ENCODE results near the gene FBXO46.

FBXO46 gene

GRCh38 chr19:45768655-45768983, 37.9 kb upstream of the FBXO46 start (continued):
- TF ChIP-seq POU6F1 (CRISPR knock-in tag; IDR thresholded peaks at IDR 0.05; ENCODE audit: borderline replicate concordance, low read depth): no peak

DNA sequence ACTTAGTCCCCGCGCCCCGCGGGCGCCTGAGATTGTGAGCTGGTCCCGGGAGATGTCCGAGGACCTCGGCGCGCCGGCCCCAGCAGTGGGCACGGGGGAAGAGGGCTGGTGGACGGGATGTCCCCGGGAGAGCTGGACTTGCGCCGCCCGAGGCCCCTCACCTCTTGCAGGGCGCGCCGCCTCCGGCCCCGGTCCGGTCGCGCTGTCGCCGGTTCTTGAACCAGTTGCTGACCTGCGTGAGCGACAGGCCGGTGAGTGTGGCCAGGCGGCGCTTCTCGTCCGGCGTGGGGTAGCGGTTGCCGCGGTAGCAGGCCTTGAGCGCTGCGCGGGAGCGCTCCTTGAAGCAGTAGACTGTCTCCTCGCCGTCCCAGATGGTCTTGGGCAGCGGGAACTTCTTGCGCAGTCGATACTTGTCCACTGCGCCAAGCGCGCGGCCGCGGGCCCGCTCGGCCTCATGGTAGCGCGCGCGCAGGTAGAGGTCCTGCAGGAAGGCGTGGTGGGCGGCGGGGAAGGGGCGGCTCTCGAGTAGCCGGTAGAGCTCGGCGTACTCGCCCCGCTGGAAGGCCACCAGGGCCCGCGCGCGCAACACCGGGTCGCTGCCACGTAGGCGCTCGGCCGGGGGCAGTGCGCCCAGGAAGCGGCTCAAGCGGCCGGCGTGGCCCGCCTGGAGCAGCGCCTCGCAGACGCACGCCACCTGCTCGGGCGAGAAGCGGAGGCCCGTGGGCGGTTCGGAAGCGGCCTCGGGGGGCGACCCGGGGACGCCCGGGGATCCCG, 37.4 kb upstream of the FBXO46 start:
- TF ChIP-seq CSRNP3 (CRISPR knock-in tag; IDR thresholded peaks at IDR 0.05) (no peak), ZC3H10 (CRISPR knock-in tag; IDR thresholded peaks at IDR 0.05) (no peak)
- TF ChIP-seq, protein P1, sequence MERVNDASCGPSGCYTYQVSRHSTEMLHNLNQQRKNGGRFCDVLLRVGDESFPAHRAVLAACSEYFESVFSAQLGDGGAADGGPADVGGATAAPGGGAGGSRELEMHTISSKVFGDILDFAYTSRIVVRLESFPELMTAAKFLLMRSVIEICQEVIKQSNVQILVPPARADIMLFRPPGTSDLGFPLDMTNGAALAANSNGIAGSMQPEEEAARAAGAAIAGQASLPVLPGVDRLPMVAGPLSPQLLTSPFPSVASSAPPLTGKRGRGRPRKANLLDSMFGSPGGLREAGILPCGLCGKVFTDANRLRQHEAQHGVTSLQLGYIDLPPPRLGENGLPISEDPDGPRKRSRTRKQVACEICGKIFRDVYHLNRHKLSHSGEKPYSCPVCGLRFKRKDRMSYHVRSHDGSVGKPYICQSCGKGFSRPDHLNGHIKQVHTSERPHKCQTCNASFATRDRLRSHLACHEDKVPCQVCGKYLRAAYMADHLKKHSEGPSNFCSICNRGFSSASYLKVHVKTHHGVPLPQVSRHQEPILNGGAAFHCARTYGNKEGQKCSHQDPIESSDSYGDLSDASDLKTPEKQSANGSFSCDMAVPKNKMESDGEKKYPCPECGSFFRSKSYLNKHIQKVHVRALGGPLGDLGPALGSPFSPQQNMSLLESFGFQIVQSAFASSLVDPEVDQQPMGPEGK (CRISPR knock-in tag; IDR thresholded peaks at IDR 0.05; ENCODE audit: borderline replicate concordance): no peak
- peak; percentile 5 for ATAC-seq

DNA sequence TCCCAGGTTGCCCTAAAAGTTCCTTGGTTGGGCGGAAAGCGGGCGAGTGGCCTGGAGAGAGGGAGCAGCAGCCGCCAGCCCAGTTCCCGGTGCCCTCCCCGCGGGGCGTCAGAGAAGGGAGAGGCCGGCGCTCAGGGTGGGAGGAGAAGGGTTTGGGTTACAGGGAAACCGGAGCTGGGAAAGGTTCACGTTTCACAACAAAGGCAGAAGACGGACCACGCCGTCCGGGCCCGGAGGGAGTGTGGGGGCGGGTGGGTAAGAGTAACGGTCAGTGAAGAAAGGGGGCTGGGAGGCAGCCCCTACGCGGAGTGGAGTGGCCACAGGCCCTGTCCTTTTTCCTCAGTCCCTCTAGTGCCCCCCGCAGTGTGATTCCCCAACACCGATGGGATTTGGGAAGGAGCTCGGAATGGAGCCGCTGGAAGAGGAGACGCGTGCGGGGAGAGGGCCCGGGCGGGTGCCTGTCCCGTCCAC, 36.7 kb upstream of the FBXO46 start:
- peak; percentile 37 for ATAC-seq
- no peak for TF ChIP-seq PPARA (CRISPR knock-in tag; IDR thresholded peaks at IDR 0.05; ENCODE audit: borderline replicate concordance)
- TF ChIP-seq TCF4 (CRISPR knock-in tag; IDR thresholded peaks at IDR 0.05; ENCODE audit: borderline replicate concordance): no peak
- TF ChIP-seq ZC3H10 (CRISPR knock-in tag; IDR thresholded peaks at IDR 0.05): no peak
- TF ChIP-seq, protein P1 (CRISPR knock-in tag; IDR thresholded peaks at IDR 0.05; ENCODE audit: borderline replicate concordance): no peak
- no peak for TF ChIP-seq ZNF565 (CRISPR knock-in tag; conservative IDR thresholded peaks at IDR 0.05; ENCODE audit: low read depth)
- no peak for TF ChIP-seq CSRNP3 (CRISPR knock-in tag; IDR thresholded peaks at IDR 0.05)
- no peak for TF ChIP-seq ZNF8 (CRISPR knock-in tag; IDR thresholded peaks at IDR 0.05)
- TF ChIP-seq OSR1 (CRISPR knock-in tag; IDR thresholded peaks at IDR 0.05): no peak
- TF ChIP-seq ESRRG (CRISPR knock-in tag; IDR thresholded peaks at IDR 0.05): no peak

GRCh38 chr19:45766869-45767346, 36.2 kb upstream of the FBXO46 start:
- TF ChIP-seq, protein P2, sequence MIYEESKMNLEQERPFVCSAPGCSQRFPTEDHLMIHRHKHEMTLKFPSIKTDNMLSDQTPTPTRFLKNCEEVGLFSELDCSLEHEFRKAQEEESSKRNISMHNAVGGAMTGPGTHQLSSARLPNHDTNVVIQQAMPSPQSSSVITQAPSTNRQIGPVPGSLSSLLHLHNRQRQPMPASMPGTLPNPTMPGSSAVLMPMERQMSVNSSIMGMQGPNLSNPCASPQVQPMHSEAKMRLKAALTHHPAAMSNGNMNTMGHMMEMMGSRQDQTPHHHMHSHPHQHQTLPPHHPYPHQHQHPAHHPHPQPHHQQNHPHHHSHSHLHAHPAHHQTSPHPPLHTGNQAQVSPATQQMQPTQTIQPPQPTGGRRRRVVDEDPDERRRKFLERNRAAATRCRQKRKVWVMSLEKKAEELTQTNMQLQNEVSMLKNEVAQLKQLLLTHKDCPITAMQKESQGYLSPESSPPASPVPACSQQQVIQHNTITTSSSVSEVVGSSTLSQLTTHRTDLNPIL (CRISPR knock-in tag; IDR thresholded peaks at IDR 0.05; ENCODE audit: low read depth): no peak
- TF ChIP-seq OSR1 (CRISPR knock-in tag; IDR thresholded peaks at IDR 0.05): no peak
- no peak for TF ChIP-seq CSRNP3 (CRISPR knock-in tag; IDR thresholded peaks at IDR 0.05)
- no peak for TF ChIP-seq ZNF8 (CRISPR knock-in tag; IDR thresholded peaks at IDR 0.05)
- TF ChIP-seq BACH2 (CRISPR knock-in tag; IDR thresholded peaks at IDR 0.05; ENCODE audit: borderline replicate concordance): no peak
- no peak for TF ChIP-seq RARB (CRISPR knock-in tag; IDR thresholded peaks at IDR 0.05)
- TF ChIP-seq ZFP3 (CRISPR knock-in tag; IDR thresholded peaks at IDR 0.05): no peak
- TF ChIP-seq, protein P1 (CRISPR knock-in tag; IDR thresholded peaks at IDR 0.05; ENCODE audit: borderline replicate concordance): no peak
- TF ChIP-seq ZNF565 (CRISPR knock-in tag; conservative IDR thresholded peaks at IDR 0.05; ENCODE audit: low read depth): no peak
- ATAC-seq: no peak

Measured in SK-N-SH treated with all-trans-retinoic acid at 6 μM for 48 hours (cell line).